ENCODE data around the gene VAV3. TPM values are rescaled to one million over a fixed set of nuclear protein-coding genes. Genes with fewer than 3 reads are reported as not detected.

Gene VAV3
- total RNA-seq, 2 donors from 2014 or later = 18.4 to 21.4 TPM

DNA sequence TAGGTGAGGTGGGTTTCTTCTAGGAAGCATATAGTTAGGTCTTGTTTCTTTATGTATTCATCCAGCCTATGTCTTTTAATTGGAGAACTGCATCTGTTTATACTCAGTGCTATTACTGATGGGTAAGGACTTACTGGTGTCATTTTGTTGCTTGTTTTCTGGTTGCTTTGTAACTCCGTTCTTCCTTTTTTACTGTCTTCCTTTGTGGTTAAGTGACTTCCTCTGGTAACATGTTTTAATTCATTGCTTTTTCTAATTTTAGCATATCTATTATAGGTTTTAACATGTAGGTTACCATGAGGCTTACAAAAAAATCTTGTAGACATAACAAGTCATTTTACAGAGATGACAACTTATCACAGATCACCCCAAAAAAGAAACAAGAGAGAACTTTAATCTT, 160.8 kb downstream of the VAV3 start:
- H3K36me3 ChIP-seq (replicated peaks in 1 of 2; ENCODE audit: insufficient read depth in 1 of 2, low read depth in 2 of 2) = no peaks in the 10 kb centered on the region
- WGBS, 2 donors = 54 to 57% methylated on average over 1 of the region's 1 CpG
- DNase-seq = no peak

DNA sequence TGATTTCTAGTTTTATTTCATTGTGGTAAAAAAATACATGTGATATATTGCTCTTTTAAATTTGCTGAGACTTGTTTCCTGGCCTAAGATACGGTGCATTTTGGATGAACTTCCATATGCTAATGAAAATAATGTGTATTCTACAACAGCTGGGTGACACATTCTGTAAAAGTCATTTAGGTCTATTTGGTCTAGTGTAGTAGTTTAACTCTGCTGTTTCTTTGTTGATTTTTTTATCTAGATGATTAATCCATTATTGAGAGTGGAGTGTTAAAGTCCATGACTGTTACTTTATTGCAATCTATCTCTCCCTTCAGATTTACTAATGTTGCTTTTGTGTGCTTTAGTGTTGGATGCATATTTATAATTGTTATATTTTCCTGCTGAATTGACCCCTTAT, 161.4 kb downstream of the VAV3 start:
- no peaks in the 10 kb centered on the region for H3K27me3 ChIP-seq
- H3K36me3 ChIP-seq (replicated peaks in 1 of 2; ENCODE audit: insufficient read depth in 1 of 2, low read depth in 2 of 2) = no peaks in the 10 kb centered on the region
- ATAC-seq (no peak), DNase-seq (no peak)
- H3K4me1 ChIP-seq = no peaks in the 10 kb centered on the region
- TF ChIP-seq, protein P1, sequence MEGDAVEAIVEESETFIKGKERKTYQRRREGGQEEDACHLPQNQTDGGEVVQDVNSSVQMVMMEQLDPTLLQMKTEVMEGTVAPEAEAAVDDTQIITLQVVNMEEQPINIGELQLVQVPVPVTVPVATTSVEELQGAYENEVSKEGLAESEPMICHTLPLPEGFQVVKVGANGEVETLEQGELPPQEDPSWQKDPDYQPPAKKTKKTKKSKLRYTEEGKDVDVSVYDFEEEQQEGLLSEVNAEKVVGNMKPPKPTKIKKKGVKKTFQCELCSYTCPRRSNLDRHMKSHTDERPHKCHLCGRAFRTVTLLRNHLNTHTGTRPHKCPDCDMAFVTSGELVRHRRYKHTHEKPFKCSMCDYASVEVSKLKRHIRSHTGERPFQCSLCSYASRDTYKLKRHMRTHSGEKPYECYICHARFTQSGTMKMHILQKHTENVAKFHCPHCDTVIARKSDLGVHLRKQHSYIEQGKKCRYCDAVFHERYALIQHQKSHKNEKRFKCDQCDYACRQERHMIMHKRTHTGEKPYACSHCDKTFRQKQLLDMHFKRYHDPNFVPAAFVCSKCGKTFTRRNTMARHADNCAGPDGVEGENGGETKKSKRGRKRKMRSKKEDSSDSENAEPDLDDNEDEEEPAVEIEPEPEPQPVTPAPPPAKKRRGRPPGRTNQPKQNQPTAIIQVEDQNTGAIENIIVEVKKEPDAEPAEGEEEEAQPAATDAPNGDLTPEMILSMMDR (IDR thresholded peaks at IDR 0.05) = no peak
- TF ChIP-seq POLR2A (IDR thresholded peaks at IDR 0.05) = no peak
- no peak overlapping the region for H3K4me3 ChIP-seq
- WGBS, 2 donors = 27 to 30% methylated on average over 1 of the region's 1 CpG
- intact Hi-C loops (cut with DNase I) = no loop called here
- H3K27ac ChIP-seq = no peak overlapping the region
- no peaks in the 10 kb centered on the region for H3K9me3 ChIP-seq

More for the DNA sequence above, 160.8 kb downstream of the VAV3 start:
- ATAC-seq = no peak
- Histone ChIP-seq H3K4me3 (no peak overlapping the region), H3K27ac (no peak overlapping the region), H3K9me3 (no peaks in the 10 kb centered on the region), H3K27me3 (no peaks in the 10 kb centered on the region), H3K4me1 (no peaks in the 10 kb centered on the region)
- intact Hi-C loops (cut with DNase I) = no loop called here
- TF ChIP-seq, protein P1 (IDR thresholded peaks at IDR 0.05) = no peak
- TF ChIP-seq POLR2A (IDR thresholded peaks at IDR 0.05) = no peak

DNA sequence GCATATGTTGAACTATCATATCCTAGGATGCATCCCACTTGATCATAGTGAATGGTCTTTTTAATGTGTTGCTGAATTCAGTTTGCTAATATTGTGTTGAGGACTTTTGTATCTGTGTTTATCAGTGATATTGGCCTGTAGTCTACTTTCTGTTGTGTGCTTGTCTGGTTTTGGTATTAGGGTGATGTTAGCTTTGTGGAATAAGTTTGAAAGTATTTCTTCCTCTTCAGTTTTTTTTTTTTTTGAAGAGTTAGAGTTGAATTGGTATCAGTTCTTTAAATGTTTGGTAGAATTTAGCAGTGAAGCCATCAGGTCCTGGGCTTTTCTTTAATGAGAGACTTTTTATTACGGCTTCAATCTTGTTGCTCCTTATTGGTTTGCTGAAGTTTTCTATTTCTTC, 162.3 kb downstream of the VAV3 start:
- Histone ChIP-seq H3K4me1 (no peaks in the 10 kb centered on the region), H3K36me3 (replicated peaks in 1 of 2; ENCODE audit: insufficient read depth in 1 of 2, low read depth in 2 of 2) (no peaks in the 10 kb centered on the region), H3K27me3 (no peaks in the 10 kb centered on the region), H3K9me3 (no peaks in the 10 kb centered on the region), H3K27ac (no peak overlapping the region), H3K4me3 (no peak overlapping the region)
- intact Hi-C loops (cut with DNase I) = no loop called here
- 91 to 100% methylated on average over 1 of the region's 1 CpG for WGBS, 2 donors
- ATAC-seq (no peak), DNase-seq (no peak)
- TF ChIP-seq POLR2A (IDR thresholded peaks at IDR 0.05) = no peak
- TF ChIP-seq, protein P1 (IDR thresholded peaks at IDR 0.05) = no peak

DNA sequence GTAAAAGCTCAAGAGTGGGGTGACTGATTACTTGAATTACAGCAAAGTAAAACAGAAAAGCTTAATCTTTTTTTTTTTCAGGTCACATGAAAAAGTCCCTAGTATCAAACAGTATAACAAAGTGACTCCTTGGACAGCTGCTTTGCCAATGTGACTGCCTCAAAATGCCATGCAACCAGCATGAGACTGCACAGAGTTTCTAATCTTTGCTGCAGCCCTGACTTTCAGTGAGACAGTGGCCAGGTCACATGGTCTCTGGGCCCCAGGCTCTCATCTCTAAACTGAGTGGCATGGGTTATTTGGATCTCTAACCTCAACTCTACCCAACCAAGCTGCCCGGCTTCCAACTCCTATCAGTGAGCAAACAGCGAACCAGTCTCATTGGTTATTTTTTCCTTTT, 169.0 kb downstream of the VAV3 start:
- H3K27ac ChIP-seq = no peak overlapping the region
- H3K27me3 ChIP-seq = no peaks in the 10 kb centered on the region
- H3K9me3 ChIP-seq = no peaks in the 10 kb centered on the region
- no peaks in the 10 kb centered on the region for H3K4me1 ChIP-seq
- 84 to 93% methylated on average over 2 of the region's 2 CpGs for WGBS, 2 donors
- no peak overlapping the region for H3K4me3 ChIP-seq
- DNase-seq = no peak
- H3K36me3 ChIP-seq (replicated peaks in 1 of 2; ENCODE audit: insufficient read depth in 1 of 2, low read depth in 2 of 2) = no peaks in the 10 kb centered on the region
- ATAC-seq = no peak
- intact Hi-C loops (cut with DNase I) = no loop called here
- TF ChIP-seq POLR2A (IDR thresholded peaks at IDR 0.05) = no peak
- TF ChIP-seq, protein P1 (IDR thresholded peaks at IDR 0.05) = no peak

DNA sequence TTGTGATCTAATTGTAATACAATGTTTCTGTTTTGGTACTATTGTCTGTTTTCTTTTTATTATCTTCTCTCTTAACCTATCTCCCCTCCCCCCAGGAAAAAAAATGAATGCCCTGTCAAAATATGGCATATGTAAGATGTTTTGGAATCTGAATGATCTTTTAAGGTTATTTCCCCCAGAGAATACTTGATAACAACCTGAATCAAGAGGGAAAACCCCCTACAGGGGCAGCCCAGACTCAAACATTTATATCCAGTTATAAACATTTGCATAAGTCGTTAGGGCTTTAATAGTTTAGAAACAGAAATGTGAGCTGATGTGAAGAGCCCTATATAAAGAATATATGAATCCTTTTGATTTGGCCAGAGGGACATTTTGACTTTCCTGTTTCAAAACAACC, 169.5 kb downstream of the VAV3 start:
- no peak overlapping the region for H3K27ac ChIP-seq
- no peaks in the 10 kb centered on the region for H3K4me1 ChIP-seq
- DNase-seq (no peak), ATAC-seq (no peak)
- intact Hi-C loops (cut with DNase I) = no loop called here
- TF ChIP-seq, protein P1 (IDR thresholded peaks at IDR 0.05) = no peak
- TF ChIP-seq POLR2A (IDR thresholded peaks at IDR 0.05) = no peak
- H3K36me3 ChIP-seq (replicated peaks in 1 of 2; ENCODE audit: insufficient read depth in 1 of 2, low read depth in 2 of 2) = no peaks in the 10 kb centered on the region
- H3K4me3 ChIP-seq = no peak overlapping the region
- no peaks in the 10 kb centered on the region for H3K27me3 ChIP-seq
- no peaks in the 10 kb centered on the region for H3K9me3 ChIP-seq
- WGBS, 2 donors = 16 to 39% methylated on average over 1 of the region's 1 CpG

All from body of pancreas (tissue), 4 donors.